Spleen (tissue), 11 donors: ENCODE results near the gene NFYC. TPM values are rescaled to one million over a fixed set of nuclear protein-coding genes. Genes with fewer than 3 reads are reported as not detected.
A peak's percentile ranks its signal among the peaks of the same experiment; 100 is the strongest.

Experiments used
- DNase-seq: peaks from one replicate; pipeline ENCODE4 v3.0.0-alpha.2; 2020
- H3K27ac ChIP-seq, 8 donors: fragments of 200-600 bp; sonication (generic) in 7 of 8; 1 replicate in 4 of 8; 2 replicates in 4 of 8; pipeline versions ENCODE4 v1.5.0 to v1.8.0; 2016 to 2021; ENCODE audit warnings: inconsistent platforms in 4 of 8, mild to moderate bottlenecking in 4 of 8, moderate library complexity in 1 of 8
- H3K27me3 ChIP-seq, 7 donors: fragments of 200-600 bp; sonication (generic) in 6 of 7; replicated peaks in 1 of 7; 1 replicate in 4 of 7; 2 replicates in 3 of 7; pipeline versions ENCODE4 v1.5.0 to v1.8.0; 2016 to 2021; ENCODE audit warnings: inconsistent platforms in 3 of 7, mild to moderate bottlenecking in 1 of 7
- H3K36me3 ChIP-seq, 6 donors: fragments of 200-600 bp; sonication (generic) in 5 of 6; 1 replicate in 4 of 6; 2 replicates in 2 of 6; pipeline versions ENCODE4 v1.5.0 to v1.8.0; 2016 to 2021; ENCODE audit warnings: inconsistent platforms in 2 of 6
- H3K4me1 ChIP-seq, 6 donors: fragments of 200-600 bp; sonication (generic) in 5 of 6; 1 replicate in 3 of 6; 2 replicates in 3 of 6; pipeline versions ENCODE4 v1.5.0 to v1.8.0; 2016 to 2021; ENCODE audit warnings: inconsistent platforms in 3 of 6
- H3K4me3 ChIP-seq, 8 donors: fragments of 200-600 bp; sonication (generic) in 7 of 8; 1 replicate in 4 of 8; 2 replicates in 4 of 8; pipeline versions ENCODE4 v1.5.0 to v1.8.0; 2016 to 2021; ENCODE audit warnings: inconsistent platforms in 4 of 8, mild to moderate bottlenecking in 4 of 8, moderate library complexity in 2 of 8
- H3K9me3 ChIP-seq, 8 donors: fragments of 200-600 bp; sonication (generic) in 7 of 8; 1 replicate in 4 of 8; 2 replicates in 4 of 8; pipeline versions ENCODE4 v1.5.0 to v1.8.0; 2016 to 2021; ENCODE audit warnings: inconsistent platforms in 4 of 8
- CTCF ChIP-seq, 11 experiments: fragments of 200-600 bp in 7 of 11; fragments of 450-650 bp in 4 of 11; sonication (generic) in 4 of 11; IDR thresholded peaks in 8 of 11; conservative IDR thresholded peaks in 3 of 11; 1 replicate in 7 of 11; 2 replicates in 4 of 11; pipeline versions ENCODE4 v1.4.0 to v1.8.0; 2016 to 2021; ENCODE audit warnings: antibody characterized with exemption in 11 of 11, inconsistent platforms in 4 of 11, mild to moderate bottlenecking in 1 of 11
- POLR2A ChIP-seq, 3 donors: fragments of 450-650 bp; IDR thresholded peaks; one replicate each; pipeline ENCODE4 v1.5.1; 2017; ENCODE audit warnings: antibody characterized with exemption in 3 of 3, mild to moderate bottlenecking in 1 of 3
- POLR2AphosphoS5 ChIP-seq, 3 donors: sonication (generic); formaldehyde crosslinking; IDR thresholded peaks; one replicate each; pipeline ENCODE4 v1.5.1; 2017; ENCODE audit warnings: antibody characterized with exemption in 3 of 3
- WGBS, 5 donors: extraction: QIAGEN DNeasy Blood & Tissue Kit in 3 of 5; methylation state at CpG; one replicate each; pipeline versions ENCODE4 v1.1.5 to v1.1.7; 2013 to 2018; 5-methylcytosine and 5-hydroxymethylcytosine counted together
- intact Hi-C: fragments of 100-400 bp; cut with DNase I; formaldehyde crosslinking; loops from one replicate; pipeline ENCODE4 v1.15.0; 2023; ENCODE audit warnings: low total_unique reads
- polyA plus RNA-seq, 3 donors: library from polyadenylated mRNA; stranded (reverse); fragments of 200-250 nt; gene quantifications; one replicate each; pipeline ENCODE4 v1.2.1, GENCODE V29; 2013
- total RNA-seq, 7 donors: library from RNA; depleted of rRNA in 3 of 7; stranded (reverse); fragments of >200 nt in 3 of 7; fragmentation: NEBNext Ultra II Directional in 4 of 7; extraction: Animal tissue kit (Norgen Biotek cat#: 25700) in 4 of 7; gene quantifications; one replicate each; pipeline versions ENCODE4 v1.1.0 to v1.2.1, GENCODE V29; 2016 to 2021
- donor health status: healthy with polysubstance abuse.
- donor health status: DM: no; HTN: no; CAD: no; lungs with moderate emphysema.
- donor health status: DM: no; HTN: no; CAD: no.
- donor health status: Bipolar disorder and iron deficiency.
- donor health status: healthy.
- donor health status: DM: no; HTN: no; CAD: no.
- donor health status: DM: yes; HTN: yes; CAD: no.

The NFYC gene
- total and polyA plus RNA-seq, 10 donors = 34.6 to 99.0 (median 67.7) TPM

GRCh38 chr1:40657046-40657445 lies 34.5 kb upstream of the NFYC start:
- TF ChIP-seq POLR2A (IDR thresholded peaks at IDR 0.05) (no peak), POLR2AphosphoS5 (IDR thresholded peaks at IDR 0.05) (no peak), CTCF (IDR thresholded peaks at IDR 0.05 in 8 of 11, conservative IDR thresholded peaks at IDR 0.05 in 3 of 11) (no peak)
- DNase-seq = no peak

GRCh38 chr1:40658751-40659648 lies 32.5 kb upstream of the NFYC start:
- H3K4me3 ChIP-seq = no peak overlapping the region
- no peak for DNase-seq
- no peaks in the 10 kb centered on the region for H3K9me3 ChIP-seq
- H3K4me1 ChIP-seq = peaks cover 0 to 9% (median 2%) of the 10 kb centered on the region in 6 donors
- TF ChIP-seq POLR2AphosphoS5 (IDR thresholded peaks at IDR 0.05) (no peak), POLR2A (IDR thresholded peaks at IDR 0.05) (no peak), CTCF (IDR thresholded peaks at IDR 0.05 in 8 of 11, conservative IDR thresholded peaks at IDR 0.05 in 3 of 11) (no peak)
- intact Hi-C loops = no loop called here
- peak overlapping the region in 4 of 8 donors; percentile 1 to 40 (median 26) for H3K27ac ChIP-seq
- 73 to 80% (median 75%) methylated on average over 16 of the region's 16 CpGs for WGBS, 5 donors
- peaks cover 0 to 3% (median 1%) of the 10 kb centered on the region in 7 donors for H3K27me3 ChIP-seq
- H3K36me3 ChIP-seq = no peaks in the 10 kb centered on the region

More at GRCh38 chr1:40657046-40657445, 34.5 kb upstream of the NFYC start:
- no peaks in the 10 kb centered on the region for H3K36me3 ChIP-seq
- H3K27ac ChIP-seq = no peak overlapping the region
- H3K4me1 ChIP-seq = no peaks in the 10 kb centered on the region
- 89 to 93% (median 91%) methylated on average over 7 of the region's 7 CpGs for WGBS, 5 donors
- no peak overlapping the region for H3K4me3 ChIP-seq
- H3K27me3 ChIP-seq = peaks cover 0 to 12% (median 4%) of the 10 kb centered on the region in 7 donors
- H3K9me3 ChIP-seq = no peaks in the 10 kb centered on the region
- intact Hi-C loops = no loop called here

GRCh38 chr1:40659649-40659947 lies 31.9 kb upstream of the NFYC start:
- DNase-seq = no peak
- no peaks in the 10 kb centered on the region for H3K9me3 ChIP-seq
- H3K27me3 ChIP-seq = no peaks in the 10 kb centered on the region
- H3K4me3 ChIP-seq = no peak overlapping the region
- H3K36me3 ChIP-seq = no peaks in the 10 kb centered on the region
- H3K27ac ChIP-seq = peak overlapping the region in 4 of 8 donors; percentile 1 to 40 (median 26)
- H3K4me1 ChIP-seq = peaks cover 0 to 15% (median 2%) of the 10 kb centered on the region in 6 donors
- WGBS, 5 donors = 68 to 88% (median 83%) methylated on average over 7 of the region's 7 CpGs
- TF ChIP-seq POLR2AphosphoS5 (IDR thresholded peaks at IDR 0.05) (no peak), CTCF (IDR thresholded peaks at IDR 0.05 in 8 of 11, conservative IDR thresholded peaks at IDR 0.05 in 3 of 11) (no peak), POLR2A (IDR thresholded peaks at IDR 0.05) (no peak)
- intact Hi-C loops = no loop called here

GRCh38 chr1:40661678-40662077 lies 29.8 kb upstream of the NFYC start:
- WGBS, 5 donors = 81 to 94% (median 86%) methylated on average over 5 of the region's 5 CpGs
- Histone ChIP-seq H3K9me3 (no peaks in the 10 kb centered on the region), H3K27me3 (no peaks in the 10 kb centered on the region), H3K4me1 (peaks cover 0 to 36% (median 20%) of the 10 kb centered on the region in 6 donors), H3K36me3 (no peaks in the 10 kb centered on the region), H3K27ac (no peak overlapping the region), H3K4me3 (no peak overlapping the region)
- TF ChIP-seq POLR2AphosphoS5 (IDR thresholded peaks at IDR 0.05) = no peak
- intact Hi-C loops = no loop called here
- no peak for DNase-seq
